GM21381 (cell line): ENCODE measurements around the gene ERLEC1.
"Not testable (repeated sequence)": the region's sequence is repeated elsewhere in the genome, so short reads cannot be mapped to it uniquely, and the experiment has no call there.

Experiments
- ATAC-seq: cut with Tn5 transposase; IDR thresholded peaks from one replicate; pipeline ENCODE4 v1.9.1; 2021; ENCODE audit warnings: mild to moderate bottlenecking, moderate library complexity; ENCODE audit not compliant: unreplicated experiment

Gene ERLEC1

DNA sequence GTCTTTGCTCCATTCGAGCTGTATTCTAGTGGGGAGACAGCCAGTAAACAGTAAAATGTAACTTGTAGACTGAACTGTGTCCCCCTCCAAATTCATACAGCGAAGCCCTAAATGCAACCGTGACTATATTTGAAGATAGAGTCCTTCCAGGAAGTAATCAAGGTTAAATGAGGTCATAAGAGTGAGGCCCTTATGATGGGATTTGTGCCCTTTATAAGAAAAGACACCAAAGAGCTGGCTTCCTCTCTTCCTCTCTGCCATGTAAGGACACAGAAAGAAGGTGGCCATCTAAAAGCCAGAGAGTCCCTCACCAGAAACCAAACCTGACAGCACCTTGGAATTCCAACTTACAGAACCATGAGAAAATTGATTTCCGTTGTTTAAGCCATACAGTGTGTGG is 41.5 kb downstream of the ERLEC1 start:
- ATAC-seq, result no peak

DNA sequence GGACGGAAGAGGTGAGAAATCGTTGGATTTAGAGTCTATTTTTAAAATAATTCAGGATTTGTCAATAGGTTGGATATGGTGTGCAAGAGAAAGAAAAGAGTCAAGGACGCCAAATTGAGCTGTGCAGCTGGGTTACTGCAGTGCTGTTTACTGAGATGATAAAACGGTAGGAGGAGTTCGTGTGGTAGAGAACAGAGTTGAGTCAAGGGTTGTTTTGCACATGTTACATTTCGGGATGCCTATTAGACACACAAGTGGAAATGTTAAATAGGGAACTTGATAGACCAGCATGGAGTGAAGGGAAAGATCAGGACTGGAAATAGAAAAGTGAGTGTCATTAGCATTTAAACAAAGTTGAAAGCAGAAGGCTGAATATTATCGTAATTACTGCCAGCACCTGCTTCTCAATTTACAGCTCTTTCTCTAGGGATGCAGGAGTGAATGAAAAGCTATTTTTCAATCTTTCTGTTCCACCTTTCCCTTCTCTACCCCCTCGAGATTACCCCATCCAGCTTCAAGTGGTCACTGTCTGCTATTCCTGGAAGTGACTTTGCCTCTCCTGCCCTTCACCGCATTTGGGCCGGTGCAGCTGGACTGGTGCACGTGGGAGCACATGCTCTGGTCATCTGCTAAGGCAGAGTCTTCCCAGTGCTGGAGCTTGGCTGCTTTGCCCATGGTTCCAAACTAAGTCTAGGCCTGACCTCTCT is 42.6 kb downstream of the ERLEC1 start:
- ATAC-seq, result no peak

DNA sequence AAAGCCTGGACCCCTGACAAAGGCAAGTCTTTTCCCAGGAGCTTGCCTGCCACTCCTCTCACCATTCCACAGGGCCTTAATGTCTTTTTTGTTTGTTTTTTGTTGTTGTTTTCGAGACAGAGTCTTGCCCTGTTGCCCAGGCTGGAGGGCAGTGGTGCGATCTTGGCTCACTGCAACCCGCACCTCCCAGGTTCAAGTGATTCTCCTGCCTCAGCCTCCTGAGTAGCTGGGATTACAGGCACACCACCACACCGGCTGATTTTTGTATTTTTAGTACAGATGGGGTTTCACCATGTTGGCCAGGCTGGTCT is 43.1 kb downstream of the ERLEC1 start:
- ATAC-seq, result not testable (repeated sequence)

DNA sequence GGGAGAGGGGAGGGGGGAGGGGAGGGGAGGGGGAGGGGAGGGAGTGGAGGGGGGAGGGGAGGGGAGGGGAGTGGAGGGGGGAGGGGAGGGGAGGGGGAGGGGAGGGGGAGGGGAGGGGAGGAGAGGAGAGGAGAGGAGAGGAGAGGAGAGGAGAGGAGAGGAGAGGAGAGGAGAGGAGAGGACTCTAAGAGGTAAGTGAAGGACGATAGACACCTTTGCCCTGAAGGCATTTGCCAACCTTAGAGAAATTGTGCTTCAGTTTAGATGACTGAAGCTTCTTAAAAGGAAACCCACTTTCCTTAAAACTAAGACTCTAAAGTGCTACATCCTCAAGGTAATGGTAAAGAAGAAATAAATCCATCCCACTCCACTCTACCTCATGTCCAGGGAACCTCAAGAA is 53.7 kb downstream of the ERLEC1 start:
- ATAC-seq, result no peak

DNA sequence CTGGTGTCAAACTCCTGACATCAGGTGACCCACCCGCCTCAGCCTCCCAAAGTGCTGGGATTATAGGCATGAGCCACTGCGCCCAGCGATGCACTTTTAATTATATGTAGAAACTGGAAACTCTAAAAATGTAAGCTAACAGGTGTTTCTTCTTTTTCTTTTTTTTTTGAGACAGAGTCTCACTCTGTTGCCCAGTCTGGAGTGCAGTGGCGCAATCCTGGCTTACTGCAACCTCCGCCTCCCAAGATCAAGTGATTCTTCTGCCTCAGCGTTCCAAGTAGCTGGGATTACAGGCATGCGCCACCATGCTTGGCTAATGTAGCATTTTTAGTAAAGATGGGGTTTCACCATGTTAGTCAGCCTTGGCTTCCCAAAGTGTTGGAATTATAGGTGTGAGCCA is 54.8 kb downstream of the ERLEC1 start:
- not testable (repeated sequence) for ATAC-seq

DNA sequence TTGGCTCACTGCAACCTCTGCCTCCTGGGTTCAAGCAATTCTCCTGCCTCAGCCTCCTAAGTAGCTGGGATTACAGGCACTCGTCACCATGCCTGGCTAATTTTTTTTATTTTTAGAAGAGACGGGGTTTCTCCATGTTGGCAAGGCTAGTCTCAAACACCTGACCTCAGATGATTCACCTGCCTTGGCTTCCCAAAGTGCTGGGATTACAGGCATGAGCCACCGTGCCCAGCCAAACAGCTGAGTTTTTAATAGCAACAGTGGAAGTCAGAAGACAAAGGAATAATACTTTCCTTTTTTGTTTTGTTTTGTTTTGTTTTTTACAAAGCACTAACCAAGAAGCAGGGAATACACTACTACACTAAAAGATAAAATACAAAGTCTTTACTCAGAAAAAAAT is 56.0 kb downstream of the ERLEC1 start:
- ATAC-seq, result no peak

DNA sequence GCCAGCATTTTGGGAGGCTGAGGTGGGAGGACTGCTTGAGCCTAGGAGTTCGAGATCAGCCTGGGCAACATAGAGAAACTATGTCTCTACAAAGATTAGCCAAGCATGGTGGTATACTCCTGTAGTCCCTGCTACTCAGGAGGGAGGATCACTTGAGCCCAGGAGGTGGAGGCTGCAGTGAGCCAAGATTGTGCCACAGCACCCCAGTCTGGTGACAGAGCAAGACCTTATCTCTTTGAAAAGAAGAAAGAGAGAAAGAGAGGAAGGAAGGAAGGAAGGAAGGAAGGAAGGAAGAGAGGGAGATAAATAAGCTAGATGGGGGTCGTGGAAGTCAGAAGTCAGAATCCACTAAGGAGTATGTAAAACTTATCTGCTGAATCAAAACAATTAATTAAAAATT is 56.8 kb downstream of the ERLEC1 start:
- no peak for ATAC-seq

DNA sequence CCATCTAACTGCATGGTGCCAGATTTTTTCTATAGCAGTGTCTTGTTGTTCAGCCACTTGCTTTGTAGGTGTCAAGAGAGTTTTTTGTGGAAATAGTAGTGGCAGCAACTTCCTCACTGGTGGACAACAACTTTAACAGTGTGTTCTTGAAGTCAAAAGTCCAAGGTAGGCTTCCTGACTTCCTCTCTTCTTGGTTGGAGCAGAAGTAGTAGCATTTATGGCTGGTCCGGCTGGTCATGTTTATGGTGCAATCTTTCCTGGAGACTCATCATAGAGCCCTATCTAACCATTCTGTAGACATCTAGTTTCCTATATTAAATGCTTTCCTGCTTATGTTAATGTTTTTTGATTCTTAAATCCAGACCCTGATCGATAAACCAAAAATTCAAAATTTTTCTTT is 61.2 kb downstream of the ERLEC1 start:
- ATAC-seq, result no peak

DNA sequence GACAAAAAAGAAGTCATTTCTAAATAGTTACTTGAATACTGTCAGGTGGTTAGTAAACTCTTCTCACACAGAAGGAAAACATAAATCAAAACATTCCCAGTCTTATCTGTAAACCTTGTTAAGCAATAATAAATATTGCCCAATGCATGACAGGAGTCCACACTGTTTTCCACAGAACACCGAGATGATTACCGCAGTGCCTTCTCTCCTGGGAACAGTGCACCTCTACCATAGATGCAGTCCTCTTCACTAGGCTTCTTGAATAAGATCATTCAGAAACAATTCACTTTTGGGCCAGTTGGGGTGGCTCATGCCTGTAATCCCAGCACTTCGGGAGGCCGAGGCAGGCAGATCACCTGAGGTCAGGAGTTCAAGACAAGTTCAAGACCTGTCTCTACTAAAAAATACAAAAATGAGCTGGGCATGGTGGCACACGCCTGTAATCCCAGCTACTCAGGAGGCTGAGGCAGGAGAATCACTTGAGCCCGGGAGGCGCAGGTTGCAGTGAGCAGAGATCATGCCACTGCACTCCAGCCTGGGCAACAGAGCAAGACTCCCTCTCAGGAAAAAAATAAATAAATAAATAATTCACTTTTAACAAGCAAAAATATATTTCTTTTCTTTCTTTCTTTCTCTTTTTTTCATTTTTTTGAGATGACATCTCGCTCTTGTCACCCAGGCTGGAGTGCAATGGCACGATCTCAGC is 64.4 kb downstream of the ERLEC1 start:
- not testable (repeated sequence) for ATAC-seq

DNA sequence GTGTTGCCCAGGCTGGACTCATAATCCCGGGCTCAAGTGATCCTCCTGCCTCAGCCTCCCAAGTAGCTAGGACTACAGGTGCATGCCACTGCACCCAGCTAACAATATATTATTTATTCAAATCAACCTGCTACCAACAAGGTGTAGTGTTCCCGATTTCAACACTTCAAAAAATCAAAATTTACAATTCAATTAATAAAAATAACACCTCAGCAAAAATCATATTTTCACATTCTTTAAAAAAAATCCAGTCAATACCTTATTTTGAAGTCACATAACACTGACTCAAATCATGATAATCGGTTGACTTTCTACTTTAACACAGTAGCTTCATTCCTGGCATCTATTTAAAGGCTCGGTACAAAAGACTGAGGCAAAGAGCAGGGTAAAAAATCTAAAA is 65.7 kb downstream of the ERLEC1 start:
- ATAC-seq, result no peak

DNA sequence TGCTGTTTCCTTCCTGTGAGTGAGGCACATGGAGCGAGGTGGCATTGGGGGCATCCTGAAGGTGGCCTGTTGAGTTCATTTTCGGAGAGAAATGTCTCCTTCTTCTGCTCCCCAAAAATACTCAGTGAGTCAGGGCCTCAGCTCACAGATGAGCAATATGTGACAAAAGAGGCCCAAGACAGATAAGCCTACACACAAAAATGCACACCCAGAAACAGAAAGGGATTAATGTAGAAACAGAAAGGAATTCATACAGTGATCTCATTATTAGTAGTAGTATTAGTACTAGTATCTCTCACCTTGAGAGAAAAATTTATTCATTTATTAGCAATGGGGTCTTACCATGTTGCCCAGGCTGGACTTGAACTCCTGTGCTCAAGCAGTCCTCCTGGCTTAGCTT is 67.8 kb downstream of the ERLEC1 start:
- no peak for ATAC-seq

DNA sequence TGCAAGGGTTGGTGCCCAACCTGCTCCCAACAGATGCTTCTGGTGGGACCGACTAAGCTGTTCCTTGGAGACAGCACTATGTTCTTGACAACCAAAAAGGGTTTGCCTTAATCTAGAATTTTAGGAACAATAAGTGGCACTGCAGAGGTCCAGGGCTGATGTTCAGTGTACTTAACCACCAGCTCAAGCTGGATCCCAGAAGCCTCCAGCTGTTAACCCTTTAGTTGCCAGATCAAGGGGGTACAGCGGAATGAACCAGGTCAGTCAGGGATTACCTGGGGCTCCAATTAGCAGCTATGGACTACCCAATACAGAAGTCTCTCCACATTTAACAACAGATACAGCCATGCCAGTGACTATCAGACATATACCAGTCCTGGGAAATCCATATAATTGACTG is 69.4 kb downstream of the ERLEC1 start:
- no peak for ATAC-seq

DNA sequence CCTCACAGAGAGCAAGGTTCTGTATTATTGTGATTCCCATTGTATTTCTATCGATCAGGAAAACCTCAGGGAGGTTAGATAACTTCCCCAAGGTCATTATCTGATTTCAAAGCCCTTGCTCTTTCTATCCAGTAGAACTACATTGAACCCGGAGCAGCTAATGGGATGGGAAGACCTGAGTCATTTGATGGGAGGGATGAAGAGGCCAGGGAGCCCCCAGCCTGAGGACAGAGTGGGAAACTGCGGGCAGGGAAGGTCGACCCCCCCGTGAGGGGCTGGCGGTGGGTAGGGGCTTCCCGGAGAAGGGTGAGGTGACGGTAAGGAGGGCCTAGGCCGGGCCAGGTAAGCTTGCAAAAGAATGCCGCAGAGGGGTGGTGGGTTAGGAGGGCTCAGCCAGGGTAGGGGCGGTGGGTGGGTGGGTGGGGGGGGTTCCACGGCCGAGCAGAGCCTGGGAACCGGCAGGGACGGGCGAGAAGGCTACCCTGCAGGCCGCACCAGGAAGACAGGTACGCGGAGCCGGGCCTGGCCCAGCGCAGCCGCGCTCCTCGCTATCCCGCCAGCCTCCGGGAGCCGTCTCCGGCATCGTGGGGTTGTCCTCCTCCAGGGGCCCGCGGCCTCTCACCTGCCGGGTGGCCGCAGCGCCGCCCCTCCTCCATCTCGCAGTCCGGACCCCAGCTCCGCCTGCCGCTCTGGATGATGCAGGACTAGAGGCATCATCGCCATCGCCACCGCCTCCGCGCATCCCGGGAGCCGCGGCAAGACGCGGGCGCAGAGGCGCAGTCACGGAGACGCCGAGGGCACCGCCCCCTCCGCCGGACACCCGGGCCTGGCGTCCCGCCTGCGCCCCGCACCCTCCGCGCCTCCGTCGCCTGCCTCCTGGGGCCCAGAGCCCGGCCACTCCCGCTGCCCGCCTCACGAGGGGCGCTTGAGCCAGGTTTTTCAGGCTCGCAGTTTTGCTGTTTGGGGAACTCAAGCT is 72.7 kb downstream of the ERLEC1 start, which contains the start of gene GPR75:
Gene GPR75 (minus strand): TSS at position 762 of the 976 bp plus-strand sequence. CDS start 5,211 bp downstream, outside the sequence.
- ATAC-seq, result no peak

DNA sequence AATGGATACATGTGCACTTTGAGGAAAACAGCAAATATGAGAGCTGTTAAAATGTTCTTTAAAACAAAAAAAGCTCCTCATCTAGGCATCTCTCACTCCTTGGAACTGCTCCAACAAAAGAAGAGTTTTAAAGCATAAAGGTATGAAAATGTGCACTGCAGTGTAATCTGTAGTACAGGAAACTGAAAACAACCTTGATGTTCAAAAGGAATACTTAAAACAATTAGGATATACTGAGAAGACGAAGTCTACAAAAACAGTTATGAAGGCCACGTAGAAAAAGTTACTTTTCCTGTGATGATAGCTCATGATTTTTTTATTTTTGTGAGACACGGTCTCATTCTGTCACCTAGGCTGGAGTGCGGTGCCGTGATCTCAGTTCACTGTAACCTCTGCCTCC is 75.0 kb downstream of the ERLEC1 start:
- no peak for ATAC-seq

DNA sequence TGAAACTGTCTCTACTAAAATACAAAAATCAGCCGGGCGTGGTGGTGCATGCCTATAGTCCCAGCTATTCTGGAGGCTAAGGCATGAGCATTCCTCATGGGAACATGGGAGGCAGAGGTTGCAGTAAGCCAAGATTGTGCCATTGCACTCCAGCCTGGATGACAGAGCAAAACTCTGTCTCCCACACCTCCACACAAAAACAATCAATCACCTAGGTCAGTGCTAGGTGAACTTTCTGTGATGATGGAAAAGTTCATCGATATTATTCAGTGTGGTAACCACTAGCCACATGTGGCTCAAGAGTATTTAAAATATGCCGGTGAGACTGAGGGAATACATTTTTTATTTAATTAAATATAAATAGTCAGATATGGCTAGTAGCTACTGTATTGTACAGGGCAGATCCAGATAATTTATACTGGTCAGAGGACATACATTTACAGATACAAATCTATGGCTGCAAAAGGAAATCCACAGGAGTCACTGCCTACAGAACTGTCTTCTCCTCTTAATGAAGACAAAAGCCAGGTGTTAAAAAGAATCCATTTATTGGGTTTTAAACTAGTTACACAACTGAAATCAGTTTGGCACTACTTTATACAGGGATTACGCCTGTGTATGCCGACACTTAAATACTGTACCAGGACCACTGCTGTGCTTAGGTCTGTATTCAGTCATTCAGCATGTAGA is 76.8 kb downstream of the ERLEC1 start:
- ATAC-seq, result no peak

DNA sequence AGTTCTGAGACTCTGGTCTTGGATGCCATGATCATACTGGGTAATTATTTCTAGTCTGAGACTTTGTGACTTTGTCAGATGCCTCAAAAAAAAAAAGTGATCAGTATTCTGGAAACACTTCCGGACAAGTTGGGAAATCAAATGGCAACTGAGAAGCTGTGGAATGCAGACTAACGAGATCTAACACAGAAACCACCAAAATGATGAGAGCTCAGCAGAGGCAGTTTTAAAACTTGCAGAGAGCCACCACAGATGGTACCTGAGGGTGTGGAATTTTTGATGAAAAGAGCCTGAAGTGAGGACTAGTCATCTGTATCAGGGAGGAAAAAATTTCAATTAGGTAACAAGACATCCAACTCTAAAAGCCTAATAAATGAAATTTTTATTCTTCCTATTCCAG is 78.4 kb downstream of the ERLEC1 start:
- ATAC-seq, result no peak

DNA sequence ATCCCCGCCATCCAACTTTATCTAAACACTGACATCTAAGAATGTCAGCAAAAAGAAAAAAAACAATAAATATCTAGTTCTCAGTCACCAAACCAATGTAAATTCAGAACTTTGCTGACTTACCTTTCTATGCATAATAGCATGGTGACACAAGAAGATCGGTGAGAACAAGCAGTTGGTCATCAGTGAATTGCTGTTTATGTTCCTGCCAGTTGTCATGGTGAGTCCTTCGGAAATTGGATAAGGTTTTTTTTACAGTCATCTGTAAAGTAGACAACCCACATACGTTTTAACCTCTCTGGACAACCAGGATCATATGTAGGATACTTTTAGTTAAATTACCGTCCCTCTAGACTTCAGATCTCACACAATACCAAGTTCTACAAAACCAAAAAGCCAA is 79.1 kb downstream of the ERLEC1 start:
- no peak for ATAC-seq

DNA sequence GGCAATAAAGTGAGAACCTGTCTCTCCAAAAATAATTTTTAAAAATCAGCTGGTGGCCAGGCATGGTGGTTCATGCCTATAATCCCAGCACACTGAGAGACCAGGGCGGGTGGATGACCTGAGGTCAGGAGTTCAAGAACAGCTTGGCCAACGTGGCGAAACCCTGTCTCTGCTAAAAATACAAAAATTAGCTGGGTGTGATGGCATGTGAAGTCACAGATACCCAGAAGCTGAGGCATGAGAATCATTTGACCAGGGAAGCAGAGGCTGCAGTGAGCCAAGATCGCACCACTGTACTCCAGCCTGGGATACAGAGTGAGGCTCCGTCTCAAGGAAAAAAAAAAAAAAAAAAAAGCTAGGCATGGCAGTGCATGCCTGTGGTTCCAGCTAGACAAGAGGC is 80.3 kb downstream of the ERLEC1 start:
- no peak for ATAC-seq

DNA sequence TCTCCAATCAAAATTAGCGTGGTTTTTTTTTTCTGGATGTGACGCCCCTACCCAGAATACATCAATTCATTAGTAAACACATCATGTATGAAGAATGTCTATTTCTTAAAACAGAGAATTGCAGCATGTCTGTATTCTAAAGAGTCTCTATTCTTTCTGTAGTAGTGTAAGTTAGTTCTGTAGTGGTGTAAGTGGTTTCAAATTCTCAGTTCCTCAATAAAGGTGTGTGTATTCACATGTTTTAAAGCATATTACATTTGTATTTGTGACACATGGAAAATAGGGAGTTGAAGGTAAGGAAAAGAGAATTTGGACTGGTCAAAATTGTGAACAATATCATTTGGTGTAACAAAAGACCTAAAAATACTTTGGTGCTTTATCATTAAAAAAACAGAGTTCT is 80.9 kb downstream of the ERLEC1 start:
- no peak for ATAC-seq
